Endometrium (tissue), 2 donors: Measurements from ENCODE around the gene ERVW-1.

Experiments used
- FAIRE-seq: peaks from 2 replicates; lab custom pipeline; 2012; peaks lifted over from hg19 to GRCh38; lab: Jason Lieb, UNC
- donor health status: control.
- donor health status: control.

Gene ERVW-1

GRCh38 chr7:92423710-92424131, 54.0 kb downstream of the ERVW-1 start:
- no peak for FAIRE-seq

- no peak for FAIRE-seq
Observed at GRCh38 chr7:92422926-92423325, 54.8 kb downstream of the ERVW-1 start.

GRCh38 chr7:92421676-92422435, 55.9 kb downstream of the ERVW-1 start:
- FAIRE-seq: no peak
